HepG2 (cell line): ENCODE results near the gene TBCD. TPM values are rescaled to one million over a fixed set of nuclear protein-coding genes. Genes with fewer than 3 reads are reported as not detected.

Experiments
- ATAC-seq: fragments of 200-7000 bp; cut with Tn5 transposase; 3 replicates; pipeline ENCODE4 v1.9.1; 2020; ENCODE audit warnings: mild to moderate bottlenecking, moderate library complexity
- BruUV-seq: library from RNA; stranded (reverse); fragments of 400-500 nt; replicated peaks from 2 replicates; lab custom pipeline; 2021; lab: Mats Ljungman, UMichigan
- CTCF ChIA-PET: fragments of 300-600 bp; formaldehyde crosslinking; extraction: SDS; loops from one replicate; lab custom pipeline; 2021; ENCODE audit warnings: low total read pairs, inconsistent platforms, low intra/inter-chr PET ratio; lab: Yijun Ruan, JAX
- POLR2A ChIA-PET: fragments of 350-600 bp; sonication (Branson Sonifier 250); formaldehyde crosslinking; loops from one replicate; lab custom pipeline; 2020; ENCODE audit warnings: antibody characterized with exemption, inconsistent platforms; lab: Yijun Ruan, JAX
- DNase-seq: peaks from one replicate; pipeline ENCODE4 v3.0.0-alpha.2; 2015; ENCODE audit warnings: low spot score
- FAIRE-seq: peaks from 3 replicates; lab custom pipeline; 2011; peaks lifted over from hg19 to GRCh38; lab: Jason Lieb, UNC
- H2AFZ ChIP-seq: one replicate; pipeline ENCODE4 v1.6.1; 2011; ENCODE audit warnings: low read length, inconsistent platforms
- H3K27ac ChIP-seq: fragments of 300-600 bp; 3 replicates; pipeline ENCODE4 v1.8.0; 2011; ENCODE audit warnings: mixed run types, mild to moderate bottlenecking, mixed read lengths, low read length, inconsistent platforms; ENCODE audit not compliant: insufficient read depth; ENCODE audit errors: extremely low read length
- H3K27me3 ChIP-seq, 2 experiments: fragments of 200-600 bp in 1 of 2; 2 replicates in 1 of 2; 3 replicates in 1 of 2; pipeline versions ENCODE4 v1.6.0 to v1.8.0; 2011; ENCODE audit warnings: low read length in 2 of 2, mild to moderate bottlenecking in 2 of 2, moderate library complexity in 2 of 2, inconsistent platforms in 1 of 2; ENCODE audit not compliant: insufficient read depth in 2 of 2, control insufficient read depth in 1 of 2
- H3K36me3 ChIP-seq, 2 experiments: fragments of 200-600 bp in 1 of 2; replicated peaks in 1 of 2; 2 replicates in 1 of 2; 3 replicates in 1 of 2; pipeline versions ENCODE4 v1.5.1 to v1.8.0; 2011; ENCODE audit warnings: low read length in 2 of 2, inconsistent platforms in 1 of 2; ENCODE audit not compliant: insufficient read depth in 2 of 2, control insufficient read depth in 1 of 2
- H3K4me1 ChIP-seq: 2 replicates; pipeline ENCODE4 v1.5.1; 2012; ENCODE audit warnings: low read length, inconsistent platforms; ENCODE audit not compliant: insufficient read depth
- H3K4me2 ChIP-seq: 2 replicates; pipeline ENCODE4 v1.6.0; 2011; ENCODE audit warnings: low read depth, low read length, inconsistent platforms
- H3K4me3 ChIP-seq, 3 experiments: fragments of 200-600 bp in 1 of 3; sonication (generic), shearing (Covaris generic) in 1 of 3; replicated peaks in 1 of 3; 2 replicates each; pipeline ENCODE4 v1.5.1; 2011 to 2016; ENCODE audit warnings: low read length in 3 of 3, inconsistent platforms in 2 of 3, low read depth in 2 of 3, mild to moderate bottlenecking in 2 of 3, control low read depth in 1 of 3, mixed read lengths in 1 of 3; ENCODE audit not compliant: insufficient read depth in 1 of 3
- H3K79me2 ChIP-seq: one replicate; pipeline ENCODE4 v1.6.1; 2011; ENCODE audit warnings: low read length, inconsistent platforms; ENCODE audit not compliant: insufficient read depth
- H3K9ac ChIP-seq: 2 replicates; pipeline ENCODE4 v1.6.0; 2011; ENCODE audit warnings: mild to moderate bottlenecking, low read depth, low read length, inconsistent platforms; ENCODE audit not compliant: insufficient read depth
- H3K9me3 ChIP-seq: 2 replicates; pipeline ENCODE4 v1.5.1; 2012; ENCODE audit warnings: mild to moderate bottlenecking, low read length
- H4K20me1 ChIP-seq: 2 replicates; pipeline ENCODE4 v1.6.0; 2011; ENCODE audit warnings: inconsistent platforms, mild to moderate bottlenecking, low read length, moderate library complexity; ENCODE audit not compliant: insufficient read depth
- ATM ChIP-seq: fragments of 450-650 bp; IDR thresholded peaks from 2 replicates; pipeline ENCODE4 v1.7.1; 2017; ENCODE audit warnings: mild to moderate bottlenecking, borderline replicate concordance
- BCLAF1 ChIP-seq: fragments of 450-650 bp; IDR thresholded peaks from 2 replicates; pipeline ENCODE4 v1.6.1; 2017; ENCODE audit warnings: mild to moderate bottlenecking
- GPN1 ChIP-seq: sonication (generic); formaldehyde crosslinking; IDR thresholded peaks from 2 replicates; pipeline ENCODE4 v1.5.1; 2020; ENCODE audit warnings: missing genetic modification reagents, borderline replicate concordance
- HIVEP1 ChIP-seq: sonication (generic); formaldehyde crosslinking; IDR thresholded peaks from 2 replicates; pipeline ENCODE4 v1.4.0; 2020; ENCODE audit warnings: mild to moderate bottlenecking, missing genetic modification reagents
- MAZ ChIP-seq, 2 experiments: sonication (generic) in 1 of 2; formaldehyde crosslinking in 1 of 2; IDR thresholded peaks; 2 replicates each; pipeline versions ENCODE4 v1.5.0 to v1.6.1; 2012 to 2020; ENCODE audit warnings: low read depth in 2 of 2, mild to moderate bottlenecking in 2 of 2, borderline replicate concordance in 1 of 2, improper control_type of control experiment in 1 of 2, low read length in 1 of 2, missing genetic modification reagents in 1 of 2, moderate library complexity in 1 of 2
- NR2C2 ChIP-seq: sonication (generic); formaldehyde crosslinking; IDR thresholded peaks from 2 replicates; pipeline ENCODE4 v1.4.0; 2020; ENCODE audit warnings: missing genetic modification reagents, mild to moderate bottlenecking, moderate library complexity, borderline replicate concordance
- POLR2AphosphoS2 ChIP-seq: IDR thresholded peaks from 2 replicates; pipeline ENCODE4 v1.6.1; 2011; ENCODE audit warnings: low read depth, low read length, improper control_type of control experiment
- SMAD3 ChIP-seq: sonication (generic); formaldehyde crosslinking; IDR thresholded peaks from 2 replicates; pipeline ENCODE4 v1.4.0; 2020; ENCODE audit warnings: missing genetic modification reagents
- ZFP41 ChIP-seq: sonication (generic); formaldehyde crosslinking; IDR thresholded peaks from 2 replicates; pipeline ENCODE4 v1.4.0; 2020; ENCODE audit warnings: mild to moderate bottlenecking, missing genetic modification reagents, borderline replicate concordance
- ZNF329 ChIP-seq: sonication (generic); formaldehyde crosslinking; IDR thresholded peaks from 2 replicates; pipeline ENCODE4 v1.9.0; 2021; ENCODE audit warnings: low read depth, mild to moderate bottlenecking, missing genetic modification reagents
- ZNF333 ChIP-seq: sonication (generic); formaldehyde crosslinking; IDR thresholded peaks from 2 replicates; pipeline ENCODE4 v1.4.0; 2020; ENCODE audit warnings: mild to moderate bottlenecking, missing genetic modification reagents, borderline replicate concordance
- ZNF512B ChIP-seq: sonication (generic); formaldehyde crosslinking; IDR thresholded peaks from 2 replicates; pipeline ENCODE4 v1.5.1; 2020; ENCODE audit warnings: missing genetic modification reagents, mild to moderate bottlenecking, borderline replicate concordance
- ZNF724P ChIP-seq: sonication (generic); formaldehyde crosslinking; IDR thresholded peaks from 2 replicates; pipeline ENCODE4 v1.8.0; 2022; ENCODE audit warnings: missing genetic modification reagents, borderline replicate concordance
- ZNF777 ChIP-seq: sonication (generic); formaldehyde crosslinking; IDR thresholded peaks from 2 replicates; pipeline ENCODE4 v1.4.0; 2020; ENCODE audit warnings: missing genetic modification reagents
- WGBS: methylation state at CpG from one replicate; pipeline ENCODE4 v1.1.6; 2017; ENCODE audit warnings: low lambda C conversion rate; 5-methylcytosine and 5-hydroxymethylcytosine counted together
- in situ Hi-C: cut with HindIII; loops from 2 replicates; pipeline ENCODE4 v1.10.0; 2017; ENCODE audit warnings: low pct_unique_long_range_greater_than_20kb; ENCODE audit not compliant: extremely low pct_ligation_motif_present
- intact Hi-C: fragments of 100-400 bp; cut with micrococcal nuclease; formaldehyde crosslinking; loops from one replicate; pipeline ENCODE4 v1.10.0; 2022; ENCODE audit not compliant: unreplicated experiment
- polyA plus RNA-seq, 8 experiments: library from polyadenylated mRNA; depleted of rRNA in 3 of 8; stranded (reverse) in 7 of 8; unstranded in 1 of 8; fragments of >200 nt; fragmentation: Illumina TruSeq in 4 of 8; extraction: Trizol in 4 of 8; gene quantifications; 2 replicates each; pipeline versions ENCODE4 v1.2.1 to v1.2.3, GENCODE V29; 2011 to 2016; ENCODE audit warnings: low read depth in 4 of 8, missing spikeins in 1 of 8, mixed read lengths in 1 of 8; ENCODE audit not compliant: insufficient read depth in 1 of 8
- total RNA-seq, 5 experiments: library from RNA; depleted of rRNA; stranded (reverse); fragments of >200 nt; fragmentation: Illumina TruSeq; extraction: Trizol; gene quantifications; 2 replicates each; pipeline ENCODE4 v1.2.3, GENCODE V29; 2016; ENCODE audit warnings: low read depth in 1 of 5
- TF ChIP-seq, protein P1 (sequence below): sonication (generic); formaldehyde crosslinking; IDR thresholded peaks from 2 replicates; pipeline ENCODE4 v1.4.0; 2020; ENCODE audit warnings: missing genetic modification reagents

TBCD gene
- total and polyA plus RNA-seq, 2 of the 13 experiments (the other 11 are each of a cell fraction or from before 2014, with no cell fraction given), result 33.9 to 54.8 TPM

- Histone ChIP-seq H3K4me1 (peaks cover 12% of the 10 kb centered on the region), H3K4me3 (no peak overlapping the region), H4K20me1 (no peaks in the 10 kb centered on the region), H3K9ac (no peak overlapping the region), H3K27ac (no peak overlapping the region), H3K36me3 (peaks cover 36 to 53% of the 10 kb centered on the region in 2 experiments), H3K27me3 (no peaks in the 10 kb centered on the region), H2AFZ (no peak overlapping the region), H3K4me2 (no peak overlapping the region), H3K79me2 (no peaks in the 10 kb centered on the region), H3K9me3 (no peaks in the 10 kb centered on the region)
- in situ Hi-C loops, result loop anchor here (5.0 kb wide), 1 partner anchor 144 kb away; no protein-coding TSS in a partner anchor
- ATAC-seq (no peak), FAIRE-seq (no peak), DNase-seq (no peak)
- no TSS peak for BruUV-seq
- CTCF ChIA-PET, result no interaction called here
- POLR2A ChIA-PET, result no interaction called here
- WGBS, result 98% methylated on average over 16 of the region's 18 CpGs
- TF ChIP-seq SMAD3 (CRISPR knock-in tag) (no peak), GPN1 (CRISPR knock-in tag) (no peak), POLR2AphosphoS2 (no peak), HIVEP1 (CRISPR knock-in tag) (no peak), BCLAF1 (no peak), ATM (no peak), ZFP41 (CRISPR knock-in tag) (no peak), ZNF329 (CRISPR knock-in tag) (no peak), ZNF333 (no peak), NR2C2 (CRISPR knock-in tag) (no peak), ZNF512B (CRISPR knock-in tag) (no peak), MAZ (IDR thresholded peaks at IDR 0.05; ENCODE audit: borderline replicate concordance, low read depth, low read length) (no peak), MAZ (CRISPR knock-in tag; IDR thresholded peaks at IDR 0.05; ENCODE audit: low read depth) (no peak), ZNF724P (no peak), ZNF777 (CRISPR knock-in tag) (no peak)
- TF ChIP-seq, protein P1, sequence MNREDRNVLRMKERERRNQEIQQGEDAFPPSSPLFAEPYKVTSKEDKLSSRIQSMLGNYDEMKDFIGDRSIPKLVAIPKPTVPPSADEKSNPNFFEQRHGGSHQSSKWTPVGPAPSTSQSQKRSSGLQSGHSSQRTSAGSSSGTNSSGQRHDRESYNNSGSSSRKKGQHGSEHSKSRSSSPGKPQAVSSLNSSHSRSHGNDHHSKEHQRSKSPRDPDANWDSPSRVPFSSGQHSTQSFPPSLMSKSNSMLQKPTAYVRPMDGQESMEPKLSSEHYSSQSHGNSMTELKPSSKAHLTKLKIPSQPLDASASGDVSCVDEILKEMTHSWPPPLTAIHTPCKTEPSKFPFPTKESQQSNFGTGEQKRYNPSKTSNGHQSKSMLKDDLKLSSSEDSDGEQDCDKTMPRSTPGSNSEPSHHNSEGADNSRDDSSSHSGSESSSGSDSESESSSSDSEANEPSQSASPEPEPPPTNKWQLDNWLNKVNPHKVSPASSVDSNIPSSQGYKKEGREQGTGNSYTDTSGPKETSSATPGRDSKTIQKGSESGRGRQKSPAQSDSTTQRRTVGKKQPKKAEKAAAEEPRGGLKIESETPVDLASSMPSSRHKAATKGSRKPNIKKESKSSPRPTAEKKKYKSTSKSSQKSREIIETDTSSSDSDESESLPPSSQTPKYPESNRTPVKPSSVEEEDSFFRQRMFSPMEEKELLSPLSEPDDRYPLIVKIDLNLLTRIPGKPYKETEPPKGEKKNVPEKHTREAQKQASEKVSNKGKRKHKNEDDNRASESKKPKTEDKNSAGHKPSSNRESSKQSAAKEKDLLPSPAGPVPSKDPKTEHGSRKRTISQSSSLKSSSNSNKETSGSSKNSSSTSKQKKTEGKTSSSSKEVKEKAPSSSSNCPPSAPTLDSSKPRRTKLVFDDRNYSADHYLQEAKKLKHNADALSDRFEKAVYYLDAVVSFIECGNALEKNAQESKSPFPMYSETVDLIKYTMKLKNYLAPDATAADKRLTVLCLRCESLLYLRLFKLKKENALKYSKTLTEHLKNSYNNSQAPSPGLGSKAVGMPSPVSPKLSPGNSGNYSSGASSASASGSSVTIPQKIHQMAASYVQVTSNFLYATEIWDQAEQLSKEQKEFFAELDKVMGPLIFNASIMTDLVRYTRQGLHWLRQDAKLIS (CRISPR knock-in tag), result no peak
- intact Hi-C loops, result no loop called here
These were observed 174.9 kb downstream of the TBCD start for GRCh38 chr17:82926716-82927115.
